ENCODE data around the gene ATP2A3.

GRCh38 chr17:4006165-4006589 lies 41.9 kb upstream of the ATP2A3 start:
- no peak for TF ChIP-seq CTCF (IDR thresholded peaks at IDR 0.05)
- TF ChIP-seq POLR2A (IDR thresholded peaks at IDR 0.05), result no peak
